ENCODE measurements around the gene CLDN1.

The CLDN1 gene

DNA sequence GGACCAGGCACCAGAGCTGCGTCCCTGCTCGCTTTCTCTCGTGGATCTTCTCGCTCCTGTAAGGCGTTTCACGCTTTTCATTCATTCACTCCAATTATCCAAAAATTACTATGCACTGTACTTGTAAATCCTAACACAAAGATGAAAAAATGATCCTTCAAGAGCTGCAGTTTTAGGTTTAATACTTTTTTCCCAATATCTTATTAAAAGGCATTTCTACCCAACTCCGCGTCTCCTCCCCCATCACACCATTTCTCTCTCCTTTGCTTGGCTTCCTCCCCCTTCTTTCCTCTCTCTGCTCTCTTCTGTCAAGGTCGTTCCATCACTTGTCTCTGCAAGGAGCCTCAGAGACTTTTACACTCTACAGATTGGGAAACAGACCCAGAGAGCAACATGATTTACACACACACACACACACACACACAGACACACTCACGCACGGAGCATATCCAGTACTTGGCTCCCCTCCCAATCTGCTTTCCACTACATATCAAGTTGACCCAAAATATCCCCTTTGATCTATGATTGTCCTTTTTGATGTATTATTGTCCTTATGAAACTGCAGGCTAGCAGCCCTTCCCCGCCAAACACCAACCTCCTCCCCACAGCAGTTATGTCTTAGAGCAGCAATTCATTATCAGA is 479 bp upstream of the CLDN1 start:
- no peak overlapping the region for H3K27ac ChIP-seq
- intact Hi-C loops (cut with DNase I; ENCODE audit: low total_unique reads) = loop anchor here (5.0 kb wide), 1 partner anchor 355 kb away; no protein-coding TSS in a partner anchor
- TF ChIP-seq CTCF (IDR thresholded peaks at IDR 0.05) = no peak
- H3K27me3 ChIP-seq = peaks cover 0 to 5% of the 10 kb centered on the region in 2 donors
- DNase-seq = no peak
- H3K9me3 ChIP-seq = no peaks in the 10 kb centered on the region
- no peaks in the 10 kb centered on the region for H3K36me3 ChIP-seq
- peak overlapping the region; percentile 54 to 69 for H3K4me3 ChIP-seq
- peaks cover 0 to 25% (median 16%) of the 10 kb centered on the region in 4 donors for H3K4me1 ChIP-seq

DNA sequence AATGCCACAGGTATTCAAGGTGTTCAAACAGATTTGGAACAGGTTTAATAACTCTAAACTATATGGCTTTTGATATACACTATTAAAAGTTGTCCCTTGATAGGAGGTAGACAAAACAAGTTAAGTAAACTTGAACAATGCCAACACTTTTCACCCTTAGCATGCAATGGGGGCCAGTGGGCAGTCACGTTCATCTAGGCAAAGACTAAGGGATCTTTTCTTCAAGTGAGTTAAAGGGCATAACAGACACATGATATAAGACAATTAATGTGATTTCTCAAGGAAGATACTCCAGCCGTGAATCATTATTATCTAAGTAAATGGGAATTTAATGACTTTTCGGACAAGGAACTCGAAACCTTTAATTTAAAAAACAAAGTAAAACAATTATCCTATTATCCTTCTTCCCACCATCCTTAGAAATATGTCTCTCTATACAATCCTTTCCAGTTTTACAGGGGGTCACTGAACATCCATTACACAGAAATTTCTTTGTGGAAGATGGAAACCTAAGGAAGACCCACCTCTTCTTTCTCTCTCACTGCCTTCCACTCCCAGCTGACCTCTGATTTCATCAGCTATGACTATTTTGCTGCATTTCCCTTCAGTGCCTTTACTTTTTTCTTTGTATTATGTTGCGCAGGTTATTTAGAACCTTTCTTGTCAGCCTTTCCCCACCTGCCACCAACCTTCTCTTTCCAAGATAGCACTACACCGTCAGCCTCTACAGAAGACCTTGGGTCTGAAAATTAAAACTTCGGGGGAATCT is 1.5 kb downstream of the CLDN1 start:
- Histone ChIP-seq H3K27me3 (peaks cover 0 to 5% of the 10 kb centered on the region in 2 donors), H3K4me1 (peaks cover 0 to 17% (median 11%) of the 10 kb centered on the region in 4 donors), H3K27ac (no peak overlapping the region), H3K36me3 (no peaks in the 10 kb centered on the region), H3K9me3 (no peaks in the 10 kb centered on the region), H3K4me3 (no peak overlapping the region)
- DNase-seq = no peak
- intact Hi-C loops (cut with DNase I; ENCODE audit: low total_unique reads) = loop anchor here (5.0 kb wide), 1 partner anchor 353 kb away; no protein-coding TSS in a partner anchor
- no peak for TF ChIP-seq CTCF (IDR thresholded peaks at IDR 0.05)

DNA sequence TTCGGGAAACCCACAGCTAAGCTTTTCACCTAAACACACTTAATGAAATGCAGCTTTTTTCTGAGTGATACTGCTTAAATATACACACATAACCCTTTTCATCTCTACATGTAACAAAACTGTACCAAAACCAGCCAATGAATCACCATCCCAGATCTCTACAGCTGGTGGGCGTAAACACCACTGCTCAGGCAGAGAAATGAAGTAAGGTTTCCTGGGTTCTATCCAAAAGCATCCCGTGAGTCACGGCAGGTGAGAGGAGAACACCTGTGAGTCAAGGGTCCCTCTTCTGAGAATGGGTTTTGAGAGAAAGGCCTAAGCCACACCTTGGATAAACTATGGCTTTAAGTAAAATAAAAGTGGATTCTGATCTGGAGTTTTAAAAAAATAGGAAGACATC is 2.6 kb downstream of the CLDN1 start:
- no peak for TF ChIP-seq CTCF (IDR thresholded peaks at IDR 0.05)
- H3K9me3 ChIP-seq = no peaks in the 10 kb centered on the region
- intact Hi-C loops (cut with DNase I; ENCODE audit: low total_unique reads) = loop anchor here (5.0 kb wide), 1 partner anchor 352 kb away; no protein-coding TSS in a partner anchor
- H3K4me3 ChIP-seq = no peak overlapping the region
- peaks cover 0 to 5% of the 10 kb centered on the region in 2 donors for H3K27me3 ChIP-seq
- H3K36me3 ChIP-seq = no peaks in the 10 kb centered on the region
- no peak for DNase-seq
- H3K27ac ChIP-seq = no peak overlapping the region
- H3K4me1 ChIP-seq = peaks cover 0 to 17% (median 11%) of the 10 kb centered on the region in 4 donors

DNA sequence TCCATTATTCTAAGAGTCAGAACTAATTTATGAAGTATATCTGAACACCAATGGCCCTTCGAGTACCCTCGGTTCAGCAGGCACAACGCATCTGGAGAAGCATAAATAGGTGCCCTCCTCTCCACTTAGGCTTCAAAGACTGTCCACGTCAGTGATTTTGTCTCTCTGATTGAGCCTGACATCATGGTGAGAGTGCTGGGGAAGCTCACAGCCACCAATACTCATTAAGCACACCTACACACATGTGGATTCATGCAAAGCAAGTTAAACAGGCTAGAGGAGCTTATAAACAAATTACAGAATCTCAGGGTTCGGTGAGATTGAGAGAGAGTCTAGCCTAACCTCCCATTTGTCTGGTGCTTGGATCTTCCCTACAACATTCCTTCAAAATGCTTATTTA is 3.6 kb downstream of the CLDN1 start:
- Histone ChIP-seq H3K27me3 (peaks cover 0 to 5% of the 10 kb centered on the region in 2 donors), H3K4me3 (no peak overlapping the region), H3K27ac (no peak overlapping the region), H3K9me3 (no peaks in the 10 kb centered on the region), H3K36me3 (no peaks in the 10 kb centered on the region), H3K4me1 (peaks cover 0 to 17% (median 11%) of the 10 kb centered on the region in 4 donors)
- no peak for TF ChIP-seq CTCF (IDR thresholded peaks at IDR 0.05)
- intact Hi-C loops (cut with DNase I; ENCODE audit: low total_unique reads) = no loop called here
- no peak for DNase-seq

- intact Hi-C loops (cut with DNase I; ENCODE audit: low total_unique reads) = no loop called here
- TF ChIP-seq CTCF (IDR thresholded peaks at IDR 0.05) = no peak
- no peaks in the 10 kb centered on the region for H3K27me3 ChIP-seq
- H3K27ac ChIP-seq = no peak overlapping the region
- H3K4me1 ChIP-seq = no peaks in the 10 kb centered on the region
- no peak overlapping the region for H3K4me3 ChIP-seq
- no peaks in the 10 kb centered on the region for H3K36me3 ChIP-seq
- no peaks in the 10 kb centered on the region for H3K9me3 ChIP-seq
- no peak for DNase-seq
These were observed 7.5 kb downstream of the CLDN1 start for GRCh38 chr3:190314741-190315140.

All from tibial artery (tissue), 4 donors.